NCI-H1436 treated with DMSO at 0.1 percent for 48 hours (cell line): ENCODE results near the gene PDE3A.
"Not testable (repeated sequence)": the region's sequence is repeated elsewhere in the genome, so short reads cannot be mapped to it uniquely, and the experiment has no call there.

Experiments
- DNase-seq: peaks from one replicate; lab custom pipeline; 2025; lab: John Stamatoyannopoulos, UW

PDE3A gene

GRCh38 chr12:20374795-20375194, 6.5 kb downstream of the PDE3A start:
- no peak for DNase-seq

GRCh38 chr12:20375560-20375959, 7.2 kb downstream of the PDE3A start:
- DNase-seq: no peak

GRCh38 chr12:20376984-20377383, 8.6 kb downstream of the PDE3A start:
- DNase-seq: no peak

GRCh38 chr12:20377750-20378149, 9.4 kb downstream of the PDE3A start:
- no peak for DNase-seq

GRCh38 chr12:20382117-20382516, 13.8 kb downstream of the PDE3A start:
- no peak for DNase-seq

GRCh38 chr12:20383612-20384011, 15.3 kb downstream of the PDE3A start:
- no peak for DNase-seq

- DNase-seq: not testable (repeated sequence)
Observed at GRCh38 chr12:20384836-20385235, 16.5 kb downstream of the PDE3A start.

GRCh38 chr12:20390846-20391245, 22.5 kb downstream of the PDE3A start:
- no peak for DNase-seq

GRCh38 chr12:20392339-20392738, 24.0 kb downstream of the PDE3A start:
- DNase-seq: no peak

GRCh38 chr12:20393707-20394106, 25.4 kb downstream of the PDE3A start:
- DNase-seq: no peak

- DNase-seq: no peak
Observed at GRCh38 chr12:20395791-20396550, 27.6 kb downstream of the PDE3A start.

- no peak for DNase-seq
Observed at GRCh38 chr12:20398686-20399085, 30.3 kb downstream of the PDE3A start.

- DNase-seq: no peak
Observed at GRCh38 chr12:20400003-20400402, 31.7 kb downstream of the PDE3A start.

- no peak for DNase-seq
Observed at GRCh38 chr12:20403230-20403629, 34.9 kb downstream of the PDE3A start.

GRCh38 chr12:20404576-20405346, 36.4 kb downstream of the PDE3A start:
- no peak for DNase-seq

- no peak for DNase-seq
Observed at GRCh38 chr12:20409607-20410377, 41.5 kb downstream of the PDE3A start.

GRCh38 chr12:20410734-20411133, 42.4 kb downstream of the PDE3A start:
- no peak for DNase-seq

GRCh38 chr12:20411345-20411744, 43.0 kb downstream of the PDE3A start:
- DNase-seq: no peak

GRCh38 chr12:20415028-20415427, 46.7 kb downstream of the PDE3A start:
- DNase-seq: no peak

- DNase-seq: no peak
Observed at GRCh38 chr12:20415641-20416040, 47.3 kb downstream of the PDE3A start.

GRCh38 chr12:20420557-20420956, 52.2 kb downstream of the PDE3A start:
- no peak for DNase-seq

GRCh38 chr12:20421421-20421820, 53.1 kb downstream of the PDE3A start:
- DNase-seq: no peak

- DNase-seq: no peak
Observed at GRCh38 chr12:20423557-20423956, 55.2 kb downstream of the PDE3A start.
